Activated T-cell treated with anti-CD3 and anti-CD28 coated beads for 48 hours (primary cell): ENCODE results near the gene PLCB4.

Source experiments
- DNase-seq: peaks from one replicate; pipeline ENCODE4 v3.0.0-alpha.2; 2020; ENCODE audit warnings: low read depth

PLCB4 gene

DNA sequence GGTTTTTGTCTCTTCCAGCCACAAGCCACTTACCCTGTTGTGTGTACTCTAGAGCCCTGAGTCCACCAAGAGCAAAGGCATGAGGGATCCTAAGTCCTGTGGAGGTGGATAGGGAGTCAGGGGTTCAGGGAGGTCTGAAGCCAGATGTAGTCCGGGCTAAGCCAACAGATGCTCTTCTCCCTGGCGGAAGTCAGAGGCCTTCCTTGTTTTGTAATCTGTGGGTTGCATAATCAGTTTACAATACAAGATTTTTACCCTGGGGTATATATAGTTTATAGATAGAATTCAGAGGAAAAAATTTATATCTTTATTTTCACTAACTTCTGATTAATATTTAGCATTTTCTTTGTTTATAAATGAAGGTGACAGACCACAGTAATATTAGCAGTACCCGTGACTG, 454.7 kb downstream of the PLCB4 start:
- DNase-seq: no peak
